ENCODE results near the gene MAMDC2. TPM values are rescaled to one million over a fixed set of nuclear protein-coding genes. Genes with fewer than 3 reads are reported as not detected.

The MAMDC2 gene
- polyA plus RNA-seq, 1 experiment = 10.4 TPM

GRCh38 chr9:70143394-70144130, 99.9 kb downstream of the MAMDC2 start:
- ChIA-PET POLR2A (no interaction called here), CTCF (interaction anchor here (0.9 to 1.5 kb wide), 3 partner anchors 22 to 86 kb away, joined by 3 to 5 read pairs (median 4); no protein-coding TSS in a partner anchor)
- no peak overlapping the region for H3K4me3 ChIP-seq (ENCODE audit: low read depth, low read length)
- DNase-seq (ENCODE audit: low read depth, low spot score) = no peak
- H3K27ac ChIP-seq (ENCODE audit: low read depth, low read length) = no peak overlapping the region
- no peaks in the 10 kb centered on the region for H3K27me3 ChIP-seq (ENCODE audit: control insufficient read depth, insufficient read depth, low read length)
- no peaks in the 10 kb centered on the region for H3K9me3 ChIP-seq (ENCODE audit: control insufficient read depth, insufficient read depth, low read length)
- TF ChIP-seq, protein P1, sequence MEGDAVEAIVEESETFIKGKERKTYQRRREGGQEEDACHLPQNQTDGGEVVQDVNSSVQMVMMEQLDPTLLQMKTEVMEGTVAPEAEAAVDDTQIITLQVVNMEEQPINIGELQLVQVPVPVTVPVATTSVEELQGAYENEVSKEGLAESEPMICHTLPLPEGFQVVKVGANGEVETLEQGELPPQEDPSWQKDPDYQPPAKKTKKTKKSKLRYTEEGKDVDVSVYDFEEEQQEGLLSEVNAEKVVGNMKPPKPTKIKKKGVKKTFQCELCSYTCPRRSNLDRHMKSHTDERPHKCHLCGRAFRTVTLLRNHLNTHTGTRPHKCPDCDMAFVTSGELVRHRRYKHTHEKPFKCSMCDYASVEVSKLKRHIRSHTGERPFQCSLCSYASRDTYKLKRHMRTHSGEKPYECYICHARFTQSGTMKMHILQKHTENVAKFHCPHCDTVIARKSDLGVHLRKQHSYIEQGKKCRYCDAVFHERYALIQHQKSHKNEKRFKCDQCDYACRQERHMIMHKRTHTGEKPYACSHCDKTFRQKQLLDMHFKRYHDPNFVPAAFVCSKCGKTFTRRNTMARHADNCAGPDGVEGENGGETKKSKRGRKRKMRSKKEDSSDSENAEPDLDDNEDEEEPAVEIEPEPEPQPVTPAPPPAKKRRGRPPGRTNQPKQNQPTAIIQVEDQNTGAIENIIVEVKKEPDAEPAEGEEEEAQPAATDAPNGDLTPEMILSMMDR (IDR thresholded peaks at IDR 0.05; ENCODE audit: low read depth, low read length) = no peak

GRCh38 chr9:70144131-70144503, 100.5 kb downstream of the MAMDC2 start:
- Histone ChIP-seq H3K27ac (ENCODE audit: low read depth, low read length) (no peak overlapping the region), H3K9me3 (ENCODE audit: control insufficient read depth, insufficient read depth, low read length) (no peaks in the 10 kb centered on the region), H3K4me3 (ENCODE audit: low read depth, low read length) (no peak overlapping the region), H3K27me3 (ENCODE audit: control insufficient read depth, insufficient read depth, low read length) (no peaks in the 10 kb centered on the region)
- ChIA-PET CTCF (interaction anchor here (0.9 to 1.5 kb wide), 3 partner anchors 23 to 86 kb away, joined by 3 to 5 read pairs (median 4); no protein-coding TSS in a partner anchor), POLR2A (no interaction called here)
- TF ChIP-seq, protein P1 (IDR thresholded peaks at IDR 0.05; ENCODE audit: low read depth, low read length) = no peak
- DNase-seq (ENCODE audit: low read depth, low spot score) = no peak

GRCh38 chr9:70145981-70146380, 102.3 kb downstream of the MAMDC2 start:
- H3K4me3 ChIP-seq (ENCODE audit: low read depth, low read length) = no peak overlapping the region
- ChIA-PET CTCF (no interaction called here), POLR2A (no interaction called here)
- H3K9me3 ChIP-seq (ENCODE audit: control insufficient read depth, insufficient read depth, low read length) = no peaks in the 10 kb centered on the region
- TF ChIP-seq, protein P1 (IDR thresholded peaks at IDR 0.05; ENCODE audit: low read depth, low read length) = no peak
- no peaks in the 10 kb centered on the region for H3K27me3 ChIP-seq (ENCODE audit: control insufficient read depth, insufficient read depth, low read length)
- no peak overlapping the region for H3K27ac ChIP-seq (ENCODE audit: low read depth, low read length)
- DNase-seq (ENCODE audit: low read depth, low spot score) = no peak

- H3K27me3 ChIP-seq (ENCODE audit: control insufficient read depth, insufficient read depth, low read length) = no peaks in the 10 kb centered on the region
- no peaks in the 10 kb centered on the region for H3K9me3 ChIP-seq (ENCODE audit: control insufficient read depth, insufficient read depth, low read length)
- H3K27ac ChIP-seq (ENCODE audit: low read depth, low read length) = no peak overlapping the region
- TF ChIP-seq, protein P1 (IDR thresholded peaks at IDR 0.05; ENCODE audit: low read depth, low read length) = no peak
- no peak for DNase-seq (ENCODE audit: low read depth, low spot score)
- ChIA-PET POLR2A (no interaction called here), CTCF (interaction anchor here (0.8 kb wide), 1 partner anchor 14 kb away, joined by 3 read pairs; no protein-coding TSS in a partner anchor)
- no peak overlapping the region for H3K4me3 ChIP-seq (ENCODE audit: low read depth, low read length)
Measured at GRCh38 chr9:70147196-70147595, 103.5 kb downstream of the MAMDC2 start.

GRCh38 chr9:70147651-70148050, 104.0 kb downstream of the MAMDC2 start:
- CTCF ChIA-PET = interaction anchor here (0.8 kb wide), 1 partner anchor 14 kb away, joined by 3 read pairs; no protein-coding TSS in a partner anchor

More at GRCh38 chr9:70147651-70148050, 104.0 kb downstream of the MAMDC2 start:
- TF ChIP-seq, protein P1 (IDR thresholded peaks at IDR 0.05; ENCODE audit: low read depth, low read length) = no peak
- no peaks in the 10 kb centered on the region for H3K27me3 ChIP-seq (ENCODE audit: control insufficient read depth, insufficient read depth, low read length)
- no peak for DNase-seq (ENCODE audit: low read depth, low spot score)
- no peak overlapping the region for H3K27ac ChIP-seq (ENCODE audit: low read depth, low read length)
- no peaks in the 10 kb centered on the region for H3K9me3 ChIP-seq (ENCODE audit: control insufficient read depth, insufficient read depth, low read length)
- POLR2A ChIA-PET = no interaction called here
- H3K4me3 ChIP-seq (ENCODE audit: low read depth, low read length) = no peak overlapping the region
